ENCODE results near the gene SLC23A2. TPM values are rescaled to one million over a fixed set of nuclear protein-coding genes. Genes with fewer than 3 reads are reported as not detected.

The SLC23A2 gene
- total RNA-seq, 1 experiment from 2014 or later = 16.3 TPM

DNA sequence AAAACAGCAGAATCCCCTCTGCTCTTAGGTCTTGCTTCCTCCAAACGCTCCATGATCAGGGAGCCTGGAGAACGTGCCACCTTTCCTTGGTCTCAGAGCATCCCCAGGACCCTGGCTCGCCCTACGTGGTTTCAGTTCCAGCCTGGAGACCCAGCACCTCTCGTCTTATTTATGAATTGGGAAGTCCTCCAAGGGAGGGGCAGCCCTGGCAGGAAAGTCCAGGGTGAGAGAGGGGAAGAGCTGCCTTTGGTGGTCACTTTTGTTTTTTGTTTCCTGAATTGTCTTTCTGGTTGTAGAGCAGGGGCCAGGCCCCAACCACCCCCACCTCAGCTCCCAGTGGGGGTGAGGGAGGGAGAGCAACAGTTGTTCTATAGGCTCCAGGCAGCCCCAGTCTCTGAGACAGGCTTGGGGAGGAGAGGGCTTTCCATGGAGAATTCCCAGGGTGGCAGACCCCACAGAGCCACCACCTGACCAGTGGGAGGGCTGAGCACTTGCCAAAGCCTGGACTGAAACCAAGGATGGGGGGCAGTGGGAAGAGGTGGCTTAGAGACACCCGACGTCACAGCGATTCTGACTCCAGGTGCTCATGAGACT, 190.8 kb downstream of the SLC23A2 start:
- ChIA-PET RAD21 (ENCODE audit: low non-redundant PET in 1 of 2, low total read pairs in 2 of 2, uncharacterized antibody in 2 of 2, unreplicated experiment in 2 of 2) (no interaction called here), CTCF (no interaction called here), POLR2A (no interaction called here)
- ATAC-seq (no peak), DNase-seq (ENCODE audit: low read depth, low spot score) (no peak)
- no peak overlapping the region for H3K4me2 ChIP-seq (ENCODE audit: low read length)
- H3K9ac ChIP-seq (ENCODE audit: low read length) = no peak overlapping the region
- TF ChIP-seq RAD21 (IDR thresholded peaks at IDR 0.05; ENCODE audit: low read depth) = no peak
- no peaks in the 10 kb centered on the region for H3K27me3 ChIP-seq (ENCODE audit: insufficient read depth, low read length)
- H3K27ac ChIP-seq (ENCODE audit: low read depth, low read length) = no peak overlapping the region
- no peak overlapping the region for H2AFZ ChIP-seq (ENCODE audit: low read depth, low read length, poor library complexity, severe bottlenecking)
- no TSS peak for BruUV-seq (replicated peaks)
- no peaks in the 10 kb centered on the region for H3K9me2 ChIP-seq (ENCODE audit: insufficient read depth)
- no peaks in the 10 kb centered on the region for H3K79me2 ChIP-seq (ENCODE audit: insufficient read depth, low read length)
- H3K4me3 ChIP-seq (replicated peaks in 1 of 2; ENCODE audit: low read depth in 1 of 2, low read length in 2 of 2) = no peak overlapping the region
- H3K36me3 ChIP-seq (ENCODE audit: control insufficient read depth in 1 of 2, insufficient read depth in 2 of 2, low read length in 2 of 2) = no peaks in the 10 kb centered on the region
- intact Hi-C loops (cut with micrococcal nuclease) = no loop called here
- H3K9me3 ChIP-seq (ENCODE audit: control insufficient read depth in 1 of 2, insufficient read depth in 1 of 2, low read depth in 1 of 2, low read length in 2 of 2) = no peaks in the 10 kb centered on the region
- H3K4me1 ChIP-seq (ENCODE audit: control insufficient read depth in 1 of 2, insufficient read depth in 2 of 2, low read length in 2 of 2) = no peaks in the 10 kb centered on the region
- H4K20me1 ChIP-seq (ENCODE audit: insufficient read depth) = no peaks in the 10 kb centered on the region

DNA sequence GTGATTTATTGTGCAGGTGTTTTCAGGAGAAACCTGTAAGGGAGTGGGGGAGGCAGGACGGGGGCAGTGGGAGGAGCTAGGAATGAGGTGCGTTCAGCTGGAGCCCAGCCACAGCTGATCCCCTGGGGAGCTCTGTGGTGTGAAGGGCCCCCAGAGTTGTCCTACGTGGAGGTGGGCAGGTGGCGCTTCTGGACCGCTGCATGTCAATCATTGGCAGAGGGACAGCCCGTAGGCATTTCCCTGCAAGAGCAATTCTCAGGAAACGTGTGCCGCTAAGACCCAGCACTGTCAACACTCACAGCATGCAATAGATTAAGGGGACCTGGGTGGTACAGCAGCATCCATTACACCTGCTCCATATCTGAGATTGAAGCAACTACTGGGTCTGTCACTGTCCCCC, 191.6 kb downstream of the SLC23A2 start:
- no peaks in the 10 kb centered on the region for H3K4me1 ChIP-seq (ENCODE audit: control insufficient read depth in 1 of 2, insufficient read depth in 2 of 2, low read length in 2 of 2)
- CTCF ChIA-PET = no interaction called here
- DNase-seq (ENCODE audit: low read depth, low spot score) (no peak), ATAC-seq (no peak)
- RAD21 ChIA-PET (ENCODE audit: low non-redundant PET in 1 of 2, low total read pairs in 2 of 2, uncharacterized antibody in 2 of 2, unreplicated experiment in 2 of 2) = no interaction called here
- no peaks in the 10 kb centered on the region for H3K79me2 ChIP-seq (ENCODE audit: insufficient read depth, low read length)
- H4K20me1 ChIP-seq (ENCODE audit: insufficient read depth) = no peaks in the 10 kb centered on the region
- POLR2A ChIA-PET = no interaction called here
- intact Hi-C loops (cut with micrococcal nuclease) = no loop called here
- no peak overlapping the region for H3K4me3 ChIP-seq (replicated peaks in 1 of 2; ENCODE audit: low read depth in 1 of 2, low read length in 2 of 2)
- no TSS peak for BruUV-seq (replicated peaks)
- H3K36me3 ChIP-seq (ENCODE audit: control insufficient read depth in 1 of 2, insufficient read depth in 2 of 2, low read length in 2 of 2) = no peaks in the 10 kb centered on the region
- H3K9me3 ChIP-seq (ENCODE audit: control insufficient read depth in 1 of 2, insufficient read depth in 1 of 2, low read depth in 1 of 2, low read length in 2 of 2) = no peaks in the 10 kb centered on the region
- H3K27ac ChIP-seq (ENCODE audit: low read depth, low read length) = no peak overlapping the region
- H3K27me3 ChIP-seq (ENCODE audit: insufficient read depth, low read length) = no peaks in the 10 kb centered on the region
- no peak overlapping the region for H3K4me2 ChIP-seq (ENCODE audit: low read length)
- no peaks in the 10 kb centered on the region for H3K9me2 ChIP-seq (ENCODE audit: insufficient read depth)
- H3K9ac ChIP-seq (ENCODE audit: low read length) = no peak overlapping the region
- no peak overlapping the region for H2AFZ ChIP-seq (ENCODE audit: low read depth, low read length, poor library complexity, severe bottlenecking)
- TF ChIP-seq JUND (IDR thresholded peaks at IDR 0.05) = no peak
- no peak for TF ChIP-seq REST (IDR thresholded peaks at IDR 0.05; ENCODE audit: low read depth)
- TF ChIP-seq CTCF (IDR thresholded peaks at IDR 0.05 in 2 of 3, conservative IDR thresholded peaks at IDR 0.05 in 1 of 3; ENCODE audit: borderline replicate concordance in 1 of 3, insufficient read depth in 1 of 3, low read depth in 2 of 3, low read length in 2 of 3) = no peak
- no peak for TF ChIP-seq ELF1 (IDR thresholded peaks at IDR 0.05; ENCODE audit: borderline replicate concordance, low read depth)
- no peak for TF ChIP-seq CEBPB (IDR thresholded peaks at IDR 0.05; ENCODE audit: low read depth)
- TF ChIP-seq, protein P1, sequence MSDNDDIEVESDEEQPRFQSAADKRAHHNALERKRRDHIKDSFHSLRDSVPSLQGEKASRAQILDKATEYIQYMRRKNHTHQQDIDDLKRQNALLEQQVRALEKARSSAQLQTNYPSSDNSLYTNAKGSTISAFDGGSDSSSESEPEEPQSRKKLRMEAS (IDR thresholded peaks at IDR 0.05) = no peak
- no peak for TF ChIP-seq EGR1 (IDR thresholded peaks at IDR 0.05; ENCODE audit: low read depth)
- no peak for TF ChIP-seq RAD21 (IDR thresholded peaks at IDR 0.05; ENCODE audit: low read depth)
- no peak for TF ChIP-seq ZNF274 (IDR thresholded peaks at IDR 0.05; ENCODE audit: low read depth, low read length)
- TF ChIP-seq POLR2A (IDR thresholded peaks at IDR 0.05; ENCODE audit: borderline replicate concordance, extremely low read depth, insufficient read depth, insufficient read length) = no peak
- no peak for TF ChIP-seq TCF7L2 (IDR thresholded peaks at IDR 0.05; ENCODE audit: borderline replicate concordance, extremely low read depth, insufficient read depth, insufficient read length)
- TF ChIP-seq POLR2AphosphoS5 (IDR thresholded peaks at IDR 0.05; ENCODE audit: low read depth, low read length) = no peak
- TF ChIP-seq ZFX (IDR thresholded peaks at IDR 0.05) = no peak
